K562 (cell line): ENCODE results near the gene NAGPA. TPM values are rescaled to one million over a fixed set of nuclear protein-coding genes. Genes with fewer than 3 reads are reported as not detected.

Source experiments
- ATAC-seq: fragments of 200-7000 bp; cut with Tn5 transposase; 3 replicates; pipeline ENCODE4 v1.9.1; 2020; ENCODE audit warnings: moderate library complexity
- BruUV-seq: library from RNA; stranded (reverse); fragments of 400-500 nt; replicated peaks from 2 replicates; lab custom pipeline; 2021; lab: Mats Ljungman, UMichigan
- CTCF ChIA-PET: fragments of 300-600 bp; formaldehyde crosslinking; extraction: SDS; loops from one replicate; lab custom pipeline; 2021; ENCODE audit warnings: low intra/inter-chr PET ratio; lab: Yijun Ruan, JAX
- POLR2A ChIA-PET: fragments of 300-600, 350-650 bp; sonication (Branson Sonifier 250); formaldehyde crosslinking; extraction: SDS; loops from one replicate; lab custom pipeline; 2021; ENCODE audit warnings: antibody characterized with exemption, inconsistent platforms; lab: Yijun Ruan, JAX
- DNase-seq, 4 experiments: peaks; one replicate each; pipeline versions ENCODE4 v3.0.0 to v3.0.0-alpha.2; 2011 to 2018; ENCODE audit warnings: low spot score in 3 of 4, mixed read lengths in 3 of 4; ENCODE audit errors: extremely low read depth in 1 of 4
- FAIRE-seq: peaks from 2 replicates; lab custom pipeline; 2011; peaks lifted over from hg19 to GRCh38; lab: Jason Lieb, UNC
- H2AFZ ChIP-seq: 2 replicates; pipeline ENCODE4 v1.6.0; 2011; ENCODE audit warnings: low read depth, low read length, control low read depth, inconsistent platforms
- H3K27ac ChIP-seq: fragments of 200-600 bp; 3 replicates; pipeline ENCODE4 v1.8.0; 2011; ENCODE audit warnings: low read depth, mild to moderate bottlenecking, control low read depth, inconsistent platforms, low read length, moderate library complexity, mixed read lengths; ENCODE audit errors: extremely low read depth
- H3K27me3 ChIP-seq, 2 experiments: fragments of 300-600 bp in 1 of 2; 2 replicates in 1 of 2; 3 replicates in 1 of 2; pipeline versions ENCODE4 v1.6.0 to v1.8.0; 2011; ENCODE audit warnings: inconsistent platforms in 2 of 2, low read length in 2 of 2, mild to moderate bottlenecking in 1 of 2, mixed read lengths in 1 of 2, moderate library complexity in 1 of 2; ENCODE audit not compliant: control insufficient read depth in 2 of 2, insufficient read depth in 2 of 2
- H3K36me3 ChIP-seq: fragments of 300-600 bp; 3 replicates; pipeline ENCODE4 v1.8.0; 2011; ENCODE audit warnings: mild to moderate bottlenecking, low read length, inconsistent platforms; ENCODE audit not compliant: control insufficient read depth, insufficient read depth
- H3K4me1 ChIP-seq, 2 experiments: fragments of 200-600 bp in 1 of 2; replicated peaks in 1 of 2; 2 replicates in 1 of 2; 3 replicates in 1 of 2; pipeline versions ENCODE4 v1.5.1 to v1.8.0; 2011; ENCODE audit warnings: inconsistent platforms in 2 of 2, low read length in 2 of 2, mild to moderate bottlenecking in 1 of 2, mixed read lengths in 1 of 2, moderate library complexity in 1 of 2; ENCODE audit not compliant: control insufficient read depth in 2 of 2, insufficient read depth in 2 of 2
- H3K4me2 ChIP-seq: 2 replicates; pipeline ENCODE4 v1.6.1; 2011; ENCODE audit warnings: low read length, control low read depth, inconsistent platforms, mixed read lengths; ENCODE audit not compliant: insufficient read depth
- H3K4me3 ChIP-seq: fragments of 200-600 bp; sonication (generic), shearing (Covaris generic); 2 replicates; pipeline ENCODE4 v1.5.1; 2016; ENCODE audit warnings: control low read depth, inconsistent platforms
- H3K79me2 ChIP-seq: fragments of 200-600 bp; 3 replicates; pipeline ENCODE4 v1.8.0; 2011; ENCODE audit warnings: low read length, inconsistent platforms; ENCODE audit not compliant: control insufficient read depth, insufficient read depth
- H3K9ac ChIP-seq, 2 experiments: 2 replicates each; pipeline versions ENCODE4 v1.6.0 to v1.6.1; 2011; ENCODE audit warnings: low read depth in 2 of 2, low read length in 2 of 2, control low read depth in 1 of 2, inconsistent platforms in 1 of 2, mild to moderate bottlenecking in 1 of 2, mixed read lengths in 1 of 2; ENCODE audit not compliant: insufficient read depth in 1 of 2
- H3K9me1 ChIP-seq: one replicate; pipeline ENCODE4 v1.6.0; 2011; ENCODE audit warnings: inconsistent platforms, mild to moderate bottlenecking, low read length, moderate library complexity; ENCODE audit not compliant: control insufficient read depth, insufficient read depth
- H3K9me3 ChIP-seq: replicated peaks from 2 replicates; pipeline ENCODE4 v1.5.1; 2011; ENCODE audit warnings: low read depth, low read length, inconsistent platforms; ENCODE audit not compliant: control insufficient read depth, insufficient read depth
- H4K20me1 ChIP-seq: replicated peaks from 2 replicates; pipeline ENCODE4 v1.6.1; 2011; ENCODE audit warnings: low read length, inconsistent platforms, mixed read lengths; ENCODE audit not compliant: control insufficient read depth, insufficient read depth
- CEBPB ChIP-seq: fragments of 450-650 bp; IDR thresholded peaks from 2 replicates; pipeline ENCODE4 v1.6.1; 2016; ENCODE audit warnings: missing genetic modification characterization, missing compliant biosample characterization
- CEBPG ChIP-seq, 3 experiments: fragments of 200-800 bp in 1 of 3; sonication (Bioruptor generic) in 1 of 3; sonication (generic) in 1 of 3; formaldehyde crosslinking in 1 of 3; IDR thresholded peaks in 2 of 3; conservative IDR thresholded peaks in 1 of 3; 2 replicates each; pipeline versions ENCODE4 v1.6.1 to v1.8.0; 2016 to 2022; ENCODE audit warnings: missing compliant biosample characterization in 2 of 3, missing genetic modification characterization in 2 of 3, mild to moderate bottlenecking in 1 of 3, missing genetic modification reagents in 1 of 3
- E2F8 ChIP-seq: fragments of 450-650 bp; IDR thresholded peaks from 2 replicates; pipeline ENCODE4 v1.7.1; 2018; ENCODE audit warnings: mild to moderate bottlenecking, low read depth; ENCODE audit not compliant: partially characterized antibody
- GMEB1 ChIP-seq: fragments of 250-450 bp; sonication (Bioruptor Pico); IDR thresholded peaks from 2 replicates; pipeline ENCODE4 v1.4.0; 2020; ENCODE audit warnings: mild to moderate bottlenecking
- NCOA2 ChIP-seq, 2 experiments: fragments of 450-650 bp; IDR thresholded peaks; 2 replicates each; pipeline ENCODE4 v1.6.1; 2018; ENCODE audit warnings: mild to moderate bottlenecking in 2 of 2, moderate library complexity in 1 of 2; ENCODE audit not compliant: partially characterized antibody in 2 of 2
- ZNF197 ChIP-seq: fragments of 200-800 bp; sonication (Bioruptor generic); IDR thresholded peaks from 2 replicates; pipeline ENCODE4 v1.6.1; 2016; ENCODE audit warnings: low read depth, missing genetic modification characterization, missing compliant biosample characterization
- WGBS: fragments of 100-300 bp; shearing (Covaris generic); methylation state at CpG from one replicate; pipeline ENCODE4 v1.1.6; 2016; ENCODE audit warnings: low coverage, mixed read lengths; ENCODE audit not compliant: insufficient coverage; ENCODE audit errors: missing lambda C conversion rate; 5-methylcytosine and 5-hydroxymethylcytosine counted together
- in situ Hi-C: fragments of 300-500 bp; cut with MboI; formaldehyde crosslinking; loops from 4 replicates; pipeline ENCODE4 v1.15.0; 2018; ENCODE audit warnings: inconsistent platforms, mixed read lengths
- intact Hi-C: fragments of 100-400 bp; cut with micrococcal nuclease; formaldehyde crosslinking; loops from 2 replicates; pipeline ENCODE4 v1.14.2; 2022
- polyA plus RNA-seq, 8 experiments: library from polyadenylated mRNA; depleted of rRNA in 4 of 8; stranded (reverse) in 5 of 8; unstranded in 3 of 8; fragments of >200 nt; fragmentation: Nextera tagmentation in 2 of 8; fragmentation: Illumina TruSeq in 1 of 8; extraction: Ambion mirVana in 2 of 8; extraction: Trizol in 1 of 8; gene quantifications; 2 replicates each; pipeline versions ENCODE4 v1.2.1 to v1.2.3, GENCODE V29; 2011 to 2014; ENCODE audit warnings: inconsistent platforms in 1 of 8, missing spikeins in 1 of 8
- total RNA-seq, 7 experiments: library from RNA; depleted of rRNA in 6 of 7; stranded (reverse); fragments of >200 nt in 6 of 7; fragmentation: Illumina TruSeq in 2 of 7; extraction: Trizol in 2 of 7; gene quantifications; 2 replicates each; pipeline versions ENCODE4 v1.2.1 to v1.2.3, GENCODE V29; 2011 to 2021; ENCODE audit warnings: low replicate concordance in 1 of 7

NAGPA gene
- total and polyA plus RNA-seq, 9 of the 15 experiments (the other 6 are each of a cell fraction or from before 2014, with no cell fraction given), result 0.15 to 12.7 (median 4.6) TPM

GRCh38 chr16:5065326-5065725 lies 31.6 kb upstream of the NAGPA start:
- Histone ChIP-seq H3K9me3 (no peaks in the 10 kb centered on the region), H3K9ac (peak overlapping the region in 1 of 2 experiments; percentile 76; a peak in 2 of 4 replicates), H3K4me3 (no peak overlapping the region), H3K27ac (no peak overlapping the region), H3K4me1 (peaks cover 0 to 5% of the 10 kb centered on the region in 2 experiments; a peak in 2 of 5 replicates), H2AFZ (no peak overlapping the region), H3K27me3 (peaks cover 36 to 56% of the 10 kb centered on the region in 2 experiments; a peak in 4 of 5 replicates), H3K9me1 (no peaks in the 10 kb centered on the region), H3K79me2 (no peaks in the 10 kb centered on the region), H3K4me2 (no peak overlapping the region), H3K36me3 (no peaks in the 10 kb centered on the region), H4K20me1 (0 out of 2 replicates have a peak, but pooled peaks cover 4% of the 10 kb centered on the region)
- DNase-seq, result no peak
- WGBS, result 0% methylated on average over 6 of the region's 8 CpGs
- POLR2A ChIA-PET, result interaction anchor here (0.6 to 1.0 kb wide), 3 partner anchors 10 to 218 kb away, joined by 3 to 4 read pairs (median 3); no protein-coding TSS in a partner anchor
- no peak for ATAC-seq
- intact Hi-C loops, result no loop called here
- CTCF ChIA-PET, result no interaction called here
- in situ Hi-C loops, result no loop called here
- no peak for FAIRE-seq
- BruUV-seq, result no TSS peak
- TF ChIP-seq CEBPG (CRISPR knock-in tag; IDR thresholded peaks at IDR 0.05) (no peak), CEBPG (tag; conservative IDR thresholded peaks at IDR 0.05 in 1 of 2, IDR thresholded peaks at IDR 0.05 in 1 of 2) (peak; percentile 56 to 67), CEBPB (tag) (peak; percentile 62), GMEB1 (CRISPR knock-in tag) (no peak), ZNF197 (CRISPR knock-in tag) (no peak), E2F8 (no peak), NCOA2 (IDR thresholded peaks at IDR 0.05; ENCODE audit: partially characterized antibody in 2 of 2) (no peak)
